GM23248 (cell line): ENCODE measurements around the gene PDK4.

Experiments
- EZH2 ChIP-seq: fragments of 200-600 bp; sonication (generic); IDR thresholded peaks from 2 replicates; pipeline ENCODE4 v1.6.1; 2018; ENCODE audit warnings: antibody characterized with exemption, mild to moderate bottlenecking; ENCODE audit not compliant: insufficient read depth, poor library complexity, severe bottlenecking
- EZH2phosphoT487 ChIP-seq: fragments of 200-600 bp; sonication (generic); IDR thresholded peaks from 2 replicates; pipeline ENCODE4 v1.6.1; 2018; ENCODE audit warnings: antibody characterized with exemption, moderate library complexity, mild to moderate bottlenecking, low read depth; ENCODE audit not compliant: insufficient read depth

DNA sequence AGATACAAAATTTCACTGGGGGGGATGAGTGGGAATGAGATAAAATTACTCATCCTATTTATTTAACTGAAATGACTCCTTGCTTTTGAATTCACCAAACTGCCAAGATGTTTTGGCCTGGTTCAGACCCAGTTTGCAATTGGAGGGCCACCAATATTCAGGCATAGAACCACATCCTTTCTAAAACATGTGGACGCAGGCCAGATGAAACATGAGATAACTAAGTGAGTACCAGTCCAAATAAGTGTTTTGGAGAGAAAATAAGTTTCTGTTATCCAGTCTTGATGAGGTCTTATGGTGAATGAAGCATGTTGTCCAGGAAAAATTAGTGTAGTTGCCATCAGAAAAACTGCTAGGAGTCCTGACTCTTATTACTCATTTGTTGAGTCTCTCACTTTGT, 36.3 kb upstream of the PDK4 start:
- no peak for TF ChIP-seq EZH2
- no peak for TF ChIP-seq EZH2phosphoT487
